ENCODE measurements around the gene GRM4.

- TF ChIP-seq CTCF (IDR thresholded peaks at IDR 0.05 in 2 of 3, conservative IDR thresholded peaks at IDR 0.05 in 1 of 3; ENCODE audit: insufficient read depth in 2 of 3, low read depth in 1 of 3, low read length in 3 of 3) = no peak
- TF ChIP-seq RCOR1 (IDR thresholded peaks at IDR 0.05; ENCODE audit: borderline replicate concordance in 1 of 2, low read depth in 2 of 2, low read length in 2 of 2) = no peak
- no peak for TF ChIP-seq ATF3 (IDR thresholded peaks at IDR 0.05)
- TF ChIP-seq ATF3 (CRISPR knock-in tag; conservative IDR thresholded peaks at IDR 0.05) = no peak
- TF ChIP-seq SMAD2 (IDR thresholded peaks at IDR 0.05; ENCODE audit: low read depth, low read length) = no peak
- no peak for TF ChIP-seq GMEB1 (CRISPR knock-in tag; IDR thresholded peaks at IDR 0.05)
These were observed 12.0 kb upstream of the GRM4 start for GRCh38 chr6:34157851-34158250.
